ENCODE data around the gene AKIP1.

DNA sequence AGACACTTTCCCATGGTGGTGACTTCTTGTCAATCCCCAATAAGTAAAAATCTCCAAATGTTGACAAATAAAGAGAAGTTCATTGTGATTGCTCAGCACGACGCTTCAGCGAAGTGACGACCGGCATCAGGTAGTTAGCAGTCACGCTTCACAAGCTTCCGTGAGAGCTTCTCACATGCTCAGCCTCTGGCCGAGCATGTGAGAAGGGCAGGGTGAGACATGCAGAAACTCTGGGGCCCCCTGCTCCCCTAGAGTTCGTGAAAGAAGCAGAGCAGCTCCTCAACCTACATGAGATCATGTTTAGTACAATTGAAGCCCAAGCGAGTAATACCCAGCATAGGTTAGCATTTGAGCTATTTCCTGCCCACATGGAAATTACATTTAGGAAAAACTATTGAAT is 26.2 kb downstream of the AKIP1 start:
- TF ChIP-seq POLR2A (IDR thresholded peaks at IDR 0.05; ENCODE audit: low read depth, low read length) (no peak), POLR2AphosphoS5 (IDR thresholded peaks at IDR 0.05; ENCODE audit: insufficient read depth, low read depth, low read length) (no peak), EZH2 (IDR thresholded peaks at IDR 0.05; ENCODE audit: borderline replicate concordance, low read depth, low read length, severe bottlenecking) (no peak), JUN (IDR thresholded peaks at IDR 0.05; ENCODE audit: borderline replicate concordance, insufficient read depth, insufficient read length, low read depth) (no peak), MAX (IDR thresholded peaks at IDR 0.05; ENCODE audit: insufficient read depth, insufficient read length) (no peak), MYC (IDR thresholded peaks at IDR 0.05; ENCODE audit: low read depth, low read length) (no peak)
- TF ChIP-seq, protein P1, sequence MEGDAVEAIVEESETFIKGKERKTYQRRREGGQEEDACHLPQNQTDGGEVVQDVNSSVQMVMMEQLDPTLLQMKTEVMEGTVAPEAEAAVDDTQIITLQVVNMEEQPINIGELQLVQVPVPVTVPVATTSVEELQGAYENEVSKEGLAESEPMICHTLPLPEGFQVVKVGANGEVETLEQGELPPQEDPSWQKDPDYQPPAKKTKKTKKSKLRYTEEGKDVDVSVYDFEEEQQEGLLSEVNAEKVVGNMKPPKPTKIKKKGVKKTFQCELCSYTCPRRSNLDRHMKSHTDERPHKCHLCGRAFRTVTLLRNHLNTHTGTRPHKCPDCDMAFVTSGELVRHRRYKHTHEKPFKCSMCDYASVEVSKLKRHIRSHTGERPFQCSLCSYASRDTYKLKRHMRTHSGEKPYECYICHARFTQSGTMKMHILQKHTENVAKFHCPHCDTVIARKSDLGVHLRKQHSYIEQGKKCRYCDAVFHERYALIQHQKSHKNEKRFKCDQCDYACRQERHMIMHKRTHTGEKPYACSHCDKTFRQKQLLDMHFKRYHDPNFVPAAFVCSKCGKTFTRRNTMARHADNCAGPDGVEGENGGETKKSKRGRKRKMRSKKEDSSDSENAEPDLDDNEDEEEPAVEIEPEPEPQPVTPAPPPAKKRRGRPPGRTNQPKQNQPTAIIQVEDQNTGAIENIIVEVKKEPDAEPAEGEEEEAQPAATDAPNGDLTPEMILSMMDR (IDR thresholded peaks at IDR 0.05; ENCODE audit: extremely low read depth in 1 of 2, insufficient read depth in 1 of 2, low read depth in 1 of 2, low read length in 2 of 2): no peak
